MV-4-11 (cell line): ENCODE measurements around the gene RALGAPA2.

Experiments
- DNase-seq: peaks from one replicate; lab custom pipeline; 2025; lab: John Stamatoyannopoulos, UW

RALGAPA2 gene

GRCh38 chr20:20629556-20630188 is 82.8 kb downstream of the RALGAPA2 start:
- no peak for DNase-seq

GRCh38 chr20:20628314-20628713 is 84.1 kb downstream of the RALGAPA2 start:
- DNase-seq: no peak

DNA sequence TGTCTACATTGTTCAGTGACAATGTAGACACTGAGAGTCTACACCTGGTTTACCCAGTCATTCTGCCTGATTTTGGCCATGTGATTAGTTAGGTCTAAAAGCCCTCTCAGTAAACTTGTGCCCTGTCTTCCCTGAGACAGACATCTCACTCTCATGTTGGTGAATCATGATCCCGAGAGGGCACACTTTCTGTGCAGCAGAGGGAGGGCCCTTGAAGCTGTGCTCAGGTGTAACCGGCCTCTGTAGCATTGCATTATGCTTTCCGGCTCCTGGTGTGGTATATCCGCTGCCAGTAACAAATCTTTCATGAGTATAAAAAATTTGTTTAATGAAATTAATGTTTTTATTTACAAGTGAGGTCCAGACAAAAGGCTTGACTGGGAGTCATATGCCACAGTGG is 85.0 kb downstream of the RALGAPA2 start:
- no peak for DNase-seq

DNA sequence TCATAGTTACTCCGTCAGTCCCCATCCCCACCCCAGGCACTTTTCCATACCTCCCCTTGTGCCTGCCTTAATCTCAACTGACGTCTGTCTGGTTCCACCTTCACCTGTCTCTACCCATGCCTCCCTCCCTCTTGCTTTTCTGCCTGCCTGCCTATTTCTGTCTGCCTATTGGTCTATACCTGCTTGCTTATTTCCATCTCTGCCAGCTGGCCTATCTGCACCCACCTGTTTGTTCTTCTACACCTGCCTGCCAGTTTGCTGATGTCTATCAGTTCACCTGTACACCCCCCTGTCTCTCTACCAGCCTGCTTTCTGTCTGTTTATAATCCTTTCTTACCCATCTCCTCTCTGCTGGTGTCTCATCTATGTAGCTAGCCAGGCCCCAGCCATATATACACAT is 87.5 kb downstream of the RALGAPA2 start:
- DNase-seq: no peak

DNA sequence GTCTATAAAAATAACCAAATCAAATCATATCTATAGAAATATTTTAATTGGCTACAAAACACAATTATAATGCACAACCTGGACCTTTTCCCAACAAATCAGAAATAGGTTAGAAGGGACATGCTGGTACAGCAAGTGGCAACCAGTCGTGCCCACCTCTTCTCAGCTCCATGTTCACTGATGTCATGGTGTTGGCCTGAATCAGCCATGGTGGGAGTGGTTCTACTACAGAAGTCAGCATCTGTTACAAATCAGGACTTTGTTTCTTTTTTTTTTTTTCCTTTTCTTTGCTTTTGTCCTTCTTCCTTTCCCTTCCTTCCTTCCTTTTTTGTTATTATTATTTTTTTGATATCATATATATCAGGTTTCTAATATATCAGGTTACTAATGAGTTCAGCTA is 91.2 kb downstream of the RALGAPA2 start:
- DNase-seq: no peak

GRCh38 chr20:20614391-20614790 is 98.1 kb downstream of the RALGAPA2 start:
- no peak for DNase-seq

DNA sequence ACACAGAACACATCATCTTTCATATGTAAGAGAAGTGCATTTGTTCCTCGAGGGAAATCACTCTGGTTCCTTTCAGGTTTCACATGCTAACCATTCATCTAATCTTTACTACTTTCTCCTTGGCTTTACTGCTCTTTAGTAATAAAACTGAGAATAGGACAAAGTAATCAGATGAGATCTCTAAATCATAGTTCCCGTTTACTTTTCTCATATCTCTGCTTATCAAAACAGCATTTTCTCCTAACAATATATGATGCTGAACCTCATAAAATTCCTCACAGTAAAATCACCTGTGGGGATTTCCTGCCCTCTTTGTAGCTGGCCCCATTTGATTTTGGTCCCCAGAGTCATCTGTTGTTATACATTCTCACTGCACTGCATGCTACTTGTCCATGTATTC is 100.2 kb downstream of the RALGAPA2 start:
- DNase-seq: no peak

GRCh38 chr20:20611167-20611566 is 101.3 kb downstream of the RALGAPA2 start:
- no peak for DNase-seq

DNA sequence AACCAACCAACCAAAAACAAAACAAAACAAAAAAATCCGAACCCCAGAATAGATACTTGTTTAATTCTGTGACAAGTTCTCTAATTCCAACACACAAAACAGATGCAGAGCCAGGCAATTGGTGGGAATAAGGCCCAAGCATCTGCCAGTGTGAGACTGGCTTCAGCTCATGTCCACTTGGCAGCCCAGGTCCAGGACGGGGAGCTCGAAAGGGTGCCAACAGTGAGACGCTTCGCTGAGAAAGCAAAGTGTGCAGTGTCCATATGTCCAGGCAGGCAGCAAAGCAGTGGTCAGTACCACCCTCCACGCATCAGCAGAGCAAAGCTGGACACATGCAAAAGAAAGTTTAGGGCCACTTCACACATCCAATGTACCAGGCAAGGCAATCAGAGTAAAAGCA is 102.9 kb downstream of the RALGAPA2 start:
- no peak for DNase-seq

GRCh38 chr20:20608641-20609040 is 103.8 kb downstream of the RALGAPA2 start:
- DNase-seq: no peak

DNA sequence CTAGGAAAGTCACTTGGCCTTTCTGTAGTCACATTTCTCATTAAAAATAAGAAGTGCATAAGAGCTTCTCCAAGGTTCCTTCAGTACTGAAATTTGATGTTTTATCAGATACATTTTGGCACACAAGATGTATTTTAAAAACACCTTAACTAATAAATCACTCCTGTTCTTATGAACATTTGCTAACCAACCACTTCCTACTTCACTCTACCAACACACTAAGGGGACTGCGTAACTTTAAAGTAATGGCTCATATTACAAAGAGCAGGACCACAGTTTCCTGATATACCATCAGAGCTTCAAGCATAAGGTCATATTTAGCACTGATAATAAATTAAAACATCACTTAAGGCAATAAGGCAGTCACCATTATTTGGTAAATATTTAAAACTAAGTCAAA is 104.4 kb downstream of the RALGAPA2 start:
- no peak for DNase-seq

- DNase-seq: no peak
These were observed 105.6 kb downstream of the RALGAPA2 start for GRCh38 chr20:20606881-20607280.

DNA sequence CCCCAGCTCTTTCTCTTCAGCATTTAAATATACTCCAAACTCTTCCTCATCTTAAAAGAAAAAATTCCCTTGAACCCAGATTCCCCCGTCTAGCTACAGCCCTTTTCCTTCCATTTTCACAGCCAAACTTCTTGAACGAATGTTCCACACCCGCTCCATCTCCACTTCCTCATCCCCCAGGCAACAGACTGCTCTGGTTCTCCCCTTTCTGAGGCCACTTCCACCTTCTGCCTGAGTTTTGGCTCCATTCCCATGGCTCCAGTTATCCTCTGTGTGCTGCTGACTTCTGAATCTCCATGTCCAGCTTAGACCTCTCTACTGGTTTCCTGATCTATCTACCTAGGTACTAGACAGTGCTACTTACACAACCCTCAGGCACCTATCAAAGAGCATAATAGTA is 106.4 kb downstream of the RALGAPA2 start:
- no peak for DNase-seq

- no peak for DNase-seq
These were observed 107.5 kb downstream of the RALGAPA2 start for GRCh38 chr20:20604907-20605306.

DNA sequence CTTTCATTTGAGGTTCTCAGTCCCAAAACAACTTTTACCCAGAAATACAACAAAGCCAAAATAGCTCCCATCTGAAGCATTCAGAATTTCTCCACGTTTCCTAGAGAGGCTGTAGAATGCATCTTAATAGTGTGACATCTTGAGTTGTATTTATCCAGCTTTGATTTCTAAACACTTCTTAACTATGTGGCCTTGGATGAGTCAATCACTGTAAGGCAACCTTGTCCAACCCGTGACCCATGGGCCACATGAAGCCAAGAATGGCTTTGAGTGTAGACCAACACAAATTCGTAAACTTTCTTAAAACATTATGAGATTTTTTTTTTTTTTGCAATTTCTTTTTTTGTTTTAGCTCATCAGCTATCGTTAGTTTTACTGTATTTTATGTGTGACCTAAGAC is 108.1 kb downstream of the RALGAPA2 start:
- DNase-seq: no peak

DNA sequence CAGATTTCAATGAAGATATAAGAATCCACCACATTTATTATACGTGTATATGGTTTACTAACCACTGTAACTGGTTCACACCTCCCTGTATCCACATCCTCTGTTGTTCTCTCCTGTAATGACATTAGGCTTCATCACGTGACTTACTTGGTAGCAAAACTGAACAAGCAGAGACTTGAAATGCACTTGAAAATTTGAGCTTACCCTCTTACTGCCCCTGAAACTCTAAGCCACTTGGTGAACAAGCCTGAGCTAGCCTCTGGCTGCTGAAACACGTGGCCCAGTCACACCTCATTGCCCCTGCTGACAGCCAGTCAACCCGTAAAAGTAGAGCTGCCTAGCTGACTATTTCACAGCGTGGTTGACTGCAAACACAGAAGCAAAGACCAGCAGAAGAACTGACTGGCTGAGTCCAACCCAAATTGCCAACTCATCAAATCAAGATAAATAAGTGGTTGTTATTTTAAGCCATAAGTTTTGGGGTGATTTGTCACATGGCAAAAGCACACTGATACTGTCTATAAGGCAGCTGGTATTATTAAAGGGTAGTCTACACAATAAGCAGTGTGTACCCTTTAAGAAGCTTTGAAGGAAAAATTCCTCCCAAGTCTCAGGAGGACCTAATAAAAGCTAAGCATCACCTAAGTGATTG is 109.0 kb downstream of the RALGAPA2 start:
- DNase-seq: no peak

DNA sequence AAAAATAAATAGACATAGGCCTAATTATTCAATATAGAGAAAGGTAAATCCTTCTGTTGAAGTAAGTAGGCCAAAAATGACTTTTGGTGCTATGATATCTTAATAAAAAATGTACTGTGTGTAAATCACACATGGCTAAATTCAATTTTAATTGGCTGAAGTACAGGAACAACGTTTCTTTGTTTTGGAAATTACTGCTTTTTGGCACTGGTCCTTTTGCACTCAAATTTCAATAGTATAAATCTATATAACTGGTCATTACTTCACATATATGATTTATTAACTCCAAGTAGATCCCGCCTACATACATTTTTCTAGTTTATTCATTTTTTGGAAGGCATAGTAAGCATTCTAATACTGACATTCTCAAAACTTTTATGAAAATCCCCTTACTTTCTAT is 114.5 kb downstream of the RALGAPA2 start:
- no peak for DNase-seq

DNA sequence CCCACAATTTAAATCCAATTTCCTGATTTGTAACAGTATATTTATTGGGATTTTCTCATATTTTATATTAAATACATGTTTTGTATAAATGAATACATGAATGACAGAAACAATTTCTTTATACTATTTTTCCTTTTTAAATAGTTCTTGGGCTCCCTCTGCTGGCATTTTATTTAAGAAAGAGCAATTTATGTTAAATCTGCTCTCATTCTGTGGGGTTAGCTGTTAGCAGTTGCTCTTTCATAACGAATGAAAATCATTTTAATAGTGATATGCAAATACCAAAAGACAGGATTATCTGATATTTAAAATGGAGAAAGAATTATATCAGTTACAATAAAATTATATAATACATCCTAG is 118.3 kb downstream of the RALGAPA2 start:
- DNase-seq: peak; percentile 26

- peak; percentile 48 for DNase-seq
These were observed 118.8 kb downstream of the RALGAPA2 start for GRCh38 chr20:20593447-20594170.

DNA sequence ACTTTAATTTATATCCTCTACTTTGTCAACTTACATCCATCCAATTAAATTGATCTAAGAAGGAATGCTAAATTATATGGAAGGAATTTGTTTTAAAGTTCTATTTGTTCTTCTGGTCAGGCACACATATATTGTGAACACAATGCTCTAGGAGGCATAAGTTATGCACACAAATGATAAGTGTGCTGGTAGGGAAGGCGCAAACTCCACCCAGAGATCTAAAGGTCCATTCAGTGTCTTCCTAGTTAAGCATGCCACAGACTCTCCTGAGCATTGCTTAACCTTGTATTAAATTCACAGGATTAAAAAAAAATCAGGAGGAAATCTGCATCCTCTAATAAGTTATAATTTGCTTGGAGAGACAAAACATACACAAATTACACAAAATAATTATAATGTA is 127.3 kb downstream of the RALGAPA2 start:
- DNase-seq: no peak

- DNase-seq: peak; percentile 79
These were observed 129.7 kb downstream of the RALGAPA2 start for GRCh38 chr20:20582734-20583133.

DNA sequence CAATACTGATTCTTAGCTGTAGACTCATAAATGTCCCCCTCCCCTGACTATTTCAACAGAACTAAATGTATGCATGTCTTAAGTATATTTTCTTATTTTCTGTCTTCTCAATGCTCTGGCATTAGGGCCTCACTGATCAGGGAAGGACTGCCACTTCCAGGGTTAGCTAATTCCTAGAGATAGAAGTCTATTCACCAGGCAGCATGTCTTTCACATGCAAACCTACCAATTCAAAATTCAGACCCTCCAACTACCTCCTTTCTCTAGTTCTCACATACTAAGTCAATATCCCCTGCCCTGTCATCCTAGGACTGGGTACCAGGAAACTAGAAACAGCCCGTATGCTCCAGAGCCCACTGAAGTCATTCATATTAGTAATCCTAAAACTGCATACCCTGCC is 132.3 kb downstream of the RALGAPA2 start:
- no peak for DNase-seq

GRCh38 chr20:20578838-20579237 is 133.6 kb downstream of the RALGAPA2 start:
- DNase-seq: no peak

GRCh38 chr20:20573797-20574196 is 138.6 kb downstream of the RALGAPA2 start:
- no peak for DNase-seq
